GM18498 (cell line): Measurements from ENCODE around the gene ZBTB39.
"Not testable (repeated sequence)": the region's sequence is repeated elsewhere in the genome, so short reads cannot be mapped to it uniquely, and the experiment has no call there.

Experiments used
- ATAC-seq: cut with Tn5 transposase; IDR thresholded peaks from one replicate; pipeline ENCODE4 v1.9.1; 2021; ENCODE audit warnings: mild to moderate bottlenecking, moderate library complexity; ENCODE audit not compliant: unreplicated experiment

The ZBTB39 gene

DNA sequence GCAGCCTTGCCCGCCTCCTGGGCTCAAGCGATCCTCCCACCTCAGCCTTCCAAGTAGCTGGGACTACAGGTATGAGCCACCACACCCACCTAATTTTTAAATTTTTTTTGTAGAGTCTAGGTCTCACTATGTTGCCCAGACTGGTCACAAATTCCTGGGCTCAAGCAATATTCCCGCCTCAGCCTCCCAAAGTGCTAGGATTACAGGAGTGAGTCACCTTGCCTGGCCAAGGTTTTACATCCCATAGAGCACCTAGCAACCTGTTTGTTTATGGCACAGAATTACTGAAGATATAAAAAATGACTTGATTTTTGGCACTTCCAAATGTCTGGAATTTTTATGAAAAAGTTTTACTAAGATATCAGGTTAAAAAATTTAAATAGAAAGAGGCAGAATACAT lies 27.1 kb upstream of the ZBTB39 start:
- ATAC-seq, result no peak

DNA sequence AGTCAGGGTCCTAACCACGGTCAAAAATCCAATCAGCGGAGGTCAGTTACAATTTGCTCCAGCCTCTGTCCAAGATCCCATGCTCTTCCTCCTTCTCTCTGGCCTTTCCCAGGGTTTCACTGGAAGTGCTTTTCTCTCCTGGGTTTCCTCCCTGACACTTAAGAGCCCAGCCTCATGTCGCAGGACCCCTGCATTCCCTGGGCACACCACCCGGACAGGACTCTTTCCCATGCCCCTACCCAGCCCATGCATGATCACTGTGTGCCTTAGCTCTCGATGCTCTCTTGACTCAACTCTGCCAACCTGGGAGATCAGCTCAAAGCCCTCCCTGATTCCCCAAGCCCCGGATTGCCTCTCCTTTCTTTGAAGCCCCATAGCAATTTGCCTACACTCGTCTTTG lies 25.4 kb upstream of the ZBTB39 start:
- no peak for ATAC-seq

DNA sequence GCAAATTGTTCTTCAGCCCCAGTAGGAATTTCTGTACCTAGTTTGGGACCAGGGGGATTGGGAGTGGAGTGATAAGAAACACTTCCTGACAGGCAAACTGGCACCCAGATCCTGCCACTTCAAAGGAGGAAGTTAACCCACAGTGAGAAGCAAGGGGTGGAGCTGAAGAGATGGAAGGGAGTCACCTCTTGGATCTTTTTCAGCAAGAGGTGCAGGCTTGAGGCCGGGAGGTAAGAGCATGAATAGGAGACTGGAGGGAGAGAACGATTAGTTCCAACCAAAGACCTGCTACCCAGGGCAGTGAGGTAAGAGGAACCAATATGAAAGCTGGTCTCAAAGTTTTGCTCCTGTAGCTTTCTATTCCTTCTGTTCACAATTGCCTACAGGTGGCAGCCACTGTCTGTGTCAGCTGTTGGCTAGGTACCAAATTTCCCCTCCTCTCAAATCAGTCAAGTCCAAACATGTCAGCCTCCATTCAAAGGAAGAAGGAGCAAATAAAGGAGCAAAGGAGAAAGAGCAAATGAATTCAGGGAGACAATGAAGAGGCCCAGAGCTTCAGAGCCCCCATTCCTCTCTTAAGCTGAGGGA lies 24.9 kb upstream of the ZBTB39 start:
- peak; percentile 68 for ATAC-seq

DNA sequence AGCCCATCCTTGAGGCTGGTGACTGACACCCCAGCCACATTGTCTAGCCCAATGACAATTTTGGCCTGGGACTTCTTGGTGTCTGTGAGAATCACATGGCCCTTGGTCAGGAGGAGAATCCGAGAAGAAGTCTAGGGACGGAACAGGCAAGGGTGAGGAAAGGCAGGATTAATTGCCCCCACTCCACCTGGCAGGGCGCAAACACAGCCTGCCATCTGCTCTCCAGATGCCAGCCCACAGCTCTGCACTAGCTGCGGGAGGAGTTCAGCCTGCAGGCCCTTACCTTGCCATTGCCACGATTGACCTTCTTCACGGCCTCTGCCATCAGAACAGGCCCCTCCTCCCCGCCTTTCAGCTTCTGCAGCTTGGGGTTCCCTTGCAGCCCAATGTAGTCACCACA lies 23.1 kb upstream of the ZBTB39 start:
- no peak for ATAC-seq

DNA sequence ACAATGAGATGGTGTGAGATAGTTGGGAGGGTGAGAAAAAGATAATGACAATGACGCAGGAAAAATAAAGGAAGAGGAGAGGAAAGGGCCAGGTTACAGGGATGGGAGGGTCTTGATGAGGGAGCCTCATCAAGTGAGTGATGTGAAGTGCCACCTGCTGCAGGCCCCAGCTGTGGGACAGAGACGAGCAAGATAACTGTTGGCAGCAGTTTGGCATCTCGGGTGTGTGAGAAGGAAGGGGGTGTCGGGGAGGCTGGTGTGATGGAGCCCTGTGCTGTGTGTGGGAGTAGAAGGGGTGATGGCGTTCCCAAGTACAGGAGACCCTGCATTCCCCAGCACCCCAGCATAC lies 21.4 kb upstream of the ZBTB39 start:
- no peak for ATAC-seq

DNA sequence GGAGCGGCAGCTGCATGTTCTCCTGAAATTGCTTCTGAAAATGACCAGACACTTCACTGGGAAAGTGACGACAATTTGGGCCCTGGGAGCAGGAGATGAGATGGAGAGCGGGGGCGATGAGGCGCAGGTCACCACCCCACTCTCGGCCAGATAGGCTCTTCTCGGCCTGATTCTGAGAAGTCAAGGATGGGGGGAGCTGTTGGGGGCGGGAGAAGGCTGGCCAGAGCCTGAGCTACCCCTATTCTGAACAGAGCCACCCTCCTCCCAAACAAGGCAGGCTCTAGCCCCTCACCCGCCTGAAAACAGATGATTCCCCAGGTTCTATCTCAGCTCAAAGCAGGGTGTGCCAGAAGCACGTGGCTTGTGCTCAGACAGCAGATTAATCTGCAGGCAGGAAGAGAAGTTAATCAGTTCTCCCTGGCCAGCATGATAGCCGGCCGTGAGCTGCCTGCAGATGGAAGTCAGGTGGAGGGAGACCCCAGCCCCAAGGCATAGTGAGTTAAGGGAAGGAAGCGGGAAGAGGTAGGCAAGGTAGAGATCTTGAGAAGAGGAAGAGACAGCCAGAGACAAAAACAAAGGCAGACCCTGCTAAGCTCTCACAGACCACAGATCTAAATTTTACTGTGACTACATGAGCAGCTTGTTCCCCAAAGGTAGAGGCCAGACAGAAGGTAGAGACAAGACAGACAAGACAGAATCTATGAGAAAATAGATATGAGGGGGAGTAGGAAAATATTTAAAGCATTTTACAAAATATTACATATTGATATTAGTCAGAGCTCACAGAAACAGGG lies 20.9 kb upstream of the ZBTB39 start:
- ATAC-seq, result no peak

DNA sequence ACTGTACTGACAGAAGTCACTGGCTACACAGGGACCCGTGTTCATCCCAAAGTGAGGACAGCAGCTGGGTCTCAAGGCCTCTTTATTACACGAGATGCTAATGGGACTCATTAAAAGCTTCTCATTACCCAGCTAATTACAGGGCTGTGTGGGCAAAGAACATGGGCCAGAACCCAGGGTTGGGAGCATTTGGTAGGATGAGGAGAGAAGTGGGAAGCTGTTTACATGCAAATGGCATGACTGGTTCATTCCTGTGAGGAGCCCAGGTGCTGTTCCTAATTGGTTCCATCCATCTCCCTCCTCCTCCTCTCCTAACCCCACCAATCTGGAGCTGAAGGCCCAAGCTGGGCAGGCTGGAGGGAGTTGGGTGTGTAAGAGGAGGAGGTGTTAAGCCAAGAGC lies 18.9 kb upstream of the ZBTB39 start:
- ATAC-seq, result no peak

DNA sequence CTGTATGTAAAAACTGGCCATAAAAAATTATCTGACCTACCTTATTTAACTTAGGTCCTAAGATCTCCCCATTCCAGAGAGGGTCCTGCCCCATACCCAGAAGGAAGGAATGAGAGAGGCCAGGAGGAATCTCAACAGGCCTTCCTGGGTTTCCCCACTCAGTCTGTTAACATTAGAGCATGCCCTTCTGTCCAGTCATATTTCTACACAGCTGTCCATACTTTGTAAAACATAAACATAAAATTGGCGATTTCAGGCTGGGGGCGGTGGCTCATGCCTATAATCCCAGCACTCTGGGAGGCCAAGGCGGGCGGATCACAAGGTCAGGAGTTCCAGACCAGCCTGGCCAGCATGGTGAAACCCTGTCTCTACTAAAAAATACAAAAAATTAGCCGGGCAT lies 16.0 kb upstream of the ZBTB39 start:
- not testable (repeated sequence) for ATAC-seq

DNA sequence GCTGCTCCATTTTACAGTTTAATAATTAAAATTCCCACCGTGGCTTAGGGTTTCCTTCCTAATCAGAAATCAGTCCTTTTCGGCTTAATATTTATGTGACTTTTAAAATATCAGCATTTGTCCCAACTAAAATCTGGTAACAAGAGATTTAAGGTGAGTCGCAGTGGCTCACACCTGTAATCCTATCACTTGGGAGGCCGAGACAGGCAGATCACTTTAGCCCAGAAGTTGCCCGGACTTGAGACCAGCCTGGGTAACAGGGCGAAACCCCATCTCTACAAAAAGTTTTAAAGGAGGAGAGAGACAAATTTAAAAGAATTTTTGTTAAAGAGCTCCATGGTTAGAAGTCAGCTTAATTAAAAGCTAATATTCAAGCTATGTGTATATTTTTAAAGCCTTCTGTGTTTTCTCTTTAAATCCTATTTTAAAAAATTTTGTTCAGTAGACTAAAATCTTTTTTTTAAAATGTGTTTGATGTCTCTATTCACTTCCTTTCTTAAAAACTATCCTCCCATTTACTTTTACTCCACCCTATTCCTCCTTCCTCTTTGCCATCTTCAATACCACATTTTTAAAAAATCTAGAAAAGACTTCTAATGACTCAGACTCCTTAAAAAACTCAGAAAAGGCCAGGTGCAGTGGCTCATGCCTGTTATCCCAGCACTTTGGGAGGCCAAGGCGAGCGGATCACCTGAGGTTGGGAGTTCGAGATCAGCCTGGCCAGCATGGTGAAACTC lies 13.8 kb upstream of the ZBTB39 start:
- ATAC-seq, result no peak

DNA sequence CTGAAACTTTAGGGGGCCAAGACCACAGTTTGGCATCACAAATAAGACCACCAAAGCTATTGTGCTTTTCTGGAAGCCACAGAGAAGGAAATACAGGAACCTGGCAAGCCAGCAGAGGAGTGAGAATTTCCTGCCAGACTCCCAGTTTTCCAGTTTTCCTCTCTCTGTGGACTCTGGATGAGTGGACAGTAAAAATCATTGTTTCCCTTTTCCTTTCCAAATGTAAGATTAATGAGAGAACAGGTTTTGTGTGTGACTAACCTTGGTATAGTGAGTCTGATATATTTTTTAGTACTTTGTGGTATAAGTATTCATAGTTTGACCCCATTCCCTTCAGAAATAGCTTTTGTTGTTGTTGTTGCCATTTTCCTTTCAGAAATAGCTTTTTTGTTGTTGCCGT lies 12.6 kb upstream of the ZBTB39 start:
- ATAC-seq, result no peak

DNA sequence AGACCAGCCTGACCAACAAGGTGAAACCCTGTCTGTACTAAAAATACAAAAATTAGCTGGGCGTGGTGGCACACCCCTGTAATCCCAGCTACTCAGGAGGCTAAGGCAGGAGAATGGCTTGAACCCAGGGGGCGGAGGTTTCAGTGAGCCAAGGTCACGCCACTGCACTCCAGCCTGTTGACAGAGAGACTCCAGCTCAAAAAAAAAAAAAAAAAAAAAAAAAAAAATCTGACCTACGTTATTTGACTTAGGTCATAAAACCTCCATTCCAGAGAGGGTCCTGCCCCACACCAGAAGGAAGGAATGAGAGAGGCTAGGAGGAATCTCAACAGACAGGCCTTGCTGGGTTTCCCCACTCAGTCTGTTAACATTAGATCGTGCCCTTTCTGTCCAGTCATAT lies 12.0 kb upstream of the ZBTB39 start:
- ATAC-seq, result not testable (repeated sequence)

DNA sequence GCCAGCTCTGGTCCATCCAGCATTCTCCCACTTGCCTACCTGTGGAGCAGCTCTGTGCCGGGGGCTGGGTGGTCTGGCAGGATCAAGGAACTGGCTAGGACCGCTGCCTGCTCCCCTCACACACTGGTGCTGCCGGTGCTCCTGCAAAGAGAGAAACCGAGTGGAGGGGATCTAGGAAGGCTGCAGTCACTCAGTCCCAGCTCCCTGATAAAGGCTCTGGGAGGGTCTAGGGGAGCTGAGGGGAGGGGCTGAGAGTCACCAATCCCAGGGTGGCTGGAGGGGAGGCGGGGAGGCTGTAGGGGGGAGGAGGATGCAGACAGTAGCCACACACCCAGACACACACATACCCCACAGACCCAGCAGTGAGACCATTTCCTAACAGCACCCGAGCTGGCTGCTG lies 10.0 kb upstream of the ZBTB39 start, which contains the start of gene TAC3:
TSS of gene TAC3 (minus strand) at position 182 of the 400 bp plus-strand sequence. CDS start 732 bp downstream, outside the sequence.
- no peak for ATAC-seq

DNA sequence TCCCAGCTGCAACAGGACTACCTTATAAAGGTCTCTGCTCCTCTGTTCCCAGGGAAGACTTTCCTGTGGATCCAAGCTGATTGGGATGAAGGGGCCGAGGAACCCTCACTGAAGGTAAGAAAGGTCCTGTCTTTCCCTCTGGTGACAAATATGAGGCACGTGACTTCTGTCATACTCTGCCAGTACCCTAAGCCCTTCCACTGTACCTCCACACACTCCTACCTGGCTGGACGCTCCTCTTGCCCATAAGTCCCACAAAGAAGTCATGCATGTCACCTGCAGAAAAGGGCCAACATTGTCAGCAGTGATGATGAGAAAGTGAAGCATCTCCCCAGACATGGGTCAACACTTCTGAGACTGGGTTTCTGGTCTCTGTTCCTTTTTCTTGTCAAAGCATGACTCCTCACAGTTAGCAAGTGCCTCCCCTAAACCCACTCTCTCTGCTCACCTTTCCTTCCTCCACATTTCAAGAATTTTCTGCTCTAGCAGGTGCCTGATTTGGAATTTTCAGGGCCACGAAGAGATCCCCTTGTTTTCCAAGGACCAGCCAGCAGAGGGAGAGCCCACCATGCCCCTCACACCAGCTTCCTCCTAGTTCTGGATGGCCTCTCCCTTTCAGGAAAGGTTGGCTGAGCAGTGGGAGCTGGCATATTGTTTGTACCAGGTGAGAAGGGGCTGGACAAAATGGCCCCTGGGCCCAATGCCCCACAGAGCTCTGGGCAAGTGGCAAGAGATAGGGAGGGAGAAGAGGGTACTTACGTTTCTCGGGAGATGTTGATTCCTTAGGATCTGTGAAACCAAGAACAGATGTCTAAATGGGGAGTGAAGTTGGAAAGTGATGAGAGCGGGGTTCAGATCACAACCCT lies 6.5 kb upstream of the ZBTB39 start:
- peak; percentile 79 for ATAC-seq

DNA sequence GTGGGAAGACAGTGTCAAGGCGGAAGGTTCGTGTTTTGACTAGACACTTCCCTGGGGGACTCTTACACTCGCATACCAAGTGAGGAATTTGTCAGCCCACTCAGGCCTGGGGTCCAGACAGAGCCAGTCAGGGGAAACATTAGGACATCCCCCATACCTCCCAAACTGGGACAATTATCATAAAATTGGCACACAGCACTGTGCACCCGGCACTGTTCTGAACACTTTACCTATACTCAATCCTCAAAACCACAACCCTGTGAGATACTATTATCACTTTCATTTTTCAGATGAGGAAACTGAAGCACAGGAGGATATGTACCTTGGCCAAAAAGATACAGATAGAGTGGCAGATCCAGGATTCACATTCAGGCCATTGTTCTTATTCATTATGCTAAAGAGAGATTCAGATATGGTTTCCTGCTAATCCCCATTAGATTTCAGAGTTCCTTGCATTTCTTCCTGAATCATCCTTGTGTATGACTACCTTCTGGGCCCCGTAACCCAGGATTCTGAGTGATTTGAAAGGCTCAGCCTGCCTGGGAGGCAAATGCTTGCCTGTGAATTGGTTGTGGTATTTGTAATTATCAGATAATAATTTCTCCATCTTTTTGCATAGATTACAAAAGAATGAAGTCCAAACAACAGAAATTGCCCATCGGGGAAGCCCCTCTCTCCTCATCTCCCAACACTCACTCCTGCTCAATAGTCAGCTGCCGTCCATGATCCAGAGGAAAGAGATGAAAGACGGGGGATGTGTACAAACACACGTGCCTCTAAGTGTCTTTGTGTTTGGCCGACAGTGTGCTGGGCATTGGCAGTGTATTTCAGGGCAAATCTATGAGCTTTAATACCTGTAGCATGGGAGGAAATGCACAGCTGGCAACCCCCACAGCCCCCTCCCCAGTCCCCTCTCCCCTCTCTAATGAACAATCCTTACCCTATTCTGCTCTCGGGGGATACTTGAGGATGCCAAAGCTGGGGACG lies 5.4 kb upstream of the ZBTB39 start:
- ATAC-seq, result no peak

DNA sequence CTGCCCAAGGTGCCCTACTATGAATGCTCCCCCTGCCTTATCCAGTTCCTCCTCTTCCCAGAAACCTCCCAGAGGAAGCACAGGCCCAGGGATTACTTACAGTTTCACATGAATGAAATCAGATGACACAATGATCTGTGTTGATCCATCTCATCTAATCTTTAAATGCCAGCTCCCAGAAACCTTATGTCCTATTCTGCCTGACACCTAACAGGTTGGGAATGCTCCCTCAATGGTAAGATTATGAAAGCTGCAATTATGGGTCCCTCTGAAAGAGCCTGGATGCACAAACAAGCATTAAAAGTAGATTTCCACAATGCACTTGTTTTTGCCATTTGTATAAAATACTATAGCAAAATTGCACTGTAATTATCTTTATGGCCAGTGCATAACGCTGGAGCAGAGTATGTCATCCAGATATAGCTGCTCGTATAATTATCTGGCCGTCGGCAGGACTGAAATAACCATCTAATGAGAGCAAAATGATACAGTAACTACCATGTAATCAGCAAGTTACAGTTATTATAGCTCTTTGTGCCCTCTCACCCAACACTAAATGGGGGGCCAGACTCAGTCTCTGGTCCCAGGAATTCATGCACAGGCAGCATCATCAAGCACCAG lies 4.4 kb upstream of the ZBTB39 start:
- no peak for ATAC-seq

DNA sequence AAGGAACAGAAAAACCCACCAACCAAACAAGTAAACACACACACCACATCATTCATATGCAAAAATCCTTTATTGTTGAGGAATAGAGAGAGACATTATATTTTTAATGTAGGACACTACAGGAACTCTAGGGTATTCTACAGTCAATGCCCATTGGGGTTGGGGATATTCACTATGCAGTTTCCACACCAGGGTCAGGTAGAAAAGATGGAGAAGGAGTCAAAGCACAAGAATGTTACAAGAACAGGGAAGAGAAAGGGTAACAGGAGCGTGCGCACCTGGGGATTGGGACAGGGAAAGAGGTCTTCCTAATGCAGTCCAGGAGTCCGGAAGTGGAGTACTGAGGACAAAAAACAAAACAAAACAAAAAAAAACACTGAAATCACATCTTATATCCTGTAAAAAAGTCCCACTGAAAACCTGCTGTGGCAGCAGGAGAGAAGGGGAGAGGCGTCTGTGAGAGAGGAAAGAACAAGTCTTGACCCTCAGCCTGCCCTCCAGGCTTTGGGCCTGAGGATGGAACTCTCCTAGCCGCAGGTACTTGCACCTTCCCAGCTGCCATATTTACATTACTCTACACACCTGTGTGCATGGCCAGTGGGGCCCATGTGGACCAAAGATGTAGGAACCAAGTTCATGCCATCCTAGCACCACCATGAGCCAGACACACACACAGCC lies 3.7 kb upstream of the ZBTB39 start:
- no peak for ATAC-seq

DNA sequence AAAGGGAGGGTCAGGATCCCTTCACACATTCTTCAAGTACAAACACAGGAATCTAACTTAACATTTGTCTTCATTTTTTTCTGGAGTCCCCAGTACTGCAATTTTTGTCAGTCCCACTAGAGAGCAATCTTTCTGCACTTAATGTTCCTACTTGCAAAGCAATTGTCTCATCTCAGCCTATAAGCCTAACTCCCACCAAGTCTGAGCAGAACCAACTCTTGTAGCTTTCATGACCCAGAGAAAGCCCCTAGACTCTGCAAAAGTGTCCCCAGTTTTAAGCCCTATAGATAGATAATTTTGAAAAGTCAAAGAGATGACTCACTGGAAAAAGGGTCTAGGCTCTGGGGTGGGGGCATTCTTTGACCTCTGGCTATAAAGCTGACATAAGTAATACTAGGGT lies 1.8 kb upstream of the ZBTB39 start:
- no peak for ATAC-seq

DNA sequence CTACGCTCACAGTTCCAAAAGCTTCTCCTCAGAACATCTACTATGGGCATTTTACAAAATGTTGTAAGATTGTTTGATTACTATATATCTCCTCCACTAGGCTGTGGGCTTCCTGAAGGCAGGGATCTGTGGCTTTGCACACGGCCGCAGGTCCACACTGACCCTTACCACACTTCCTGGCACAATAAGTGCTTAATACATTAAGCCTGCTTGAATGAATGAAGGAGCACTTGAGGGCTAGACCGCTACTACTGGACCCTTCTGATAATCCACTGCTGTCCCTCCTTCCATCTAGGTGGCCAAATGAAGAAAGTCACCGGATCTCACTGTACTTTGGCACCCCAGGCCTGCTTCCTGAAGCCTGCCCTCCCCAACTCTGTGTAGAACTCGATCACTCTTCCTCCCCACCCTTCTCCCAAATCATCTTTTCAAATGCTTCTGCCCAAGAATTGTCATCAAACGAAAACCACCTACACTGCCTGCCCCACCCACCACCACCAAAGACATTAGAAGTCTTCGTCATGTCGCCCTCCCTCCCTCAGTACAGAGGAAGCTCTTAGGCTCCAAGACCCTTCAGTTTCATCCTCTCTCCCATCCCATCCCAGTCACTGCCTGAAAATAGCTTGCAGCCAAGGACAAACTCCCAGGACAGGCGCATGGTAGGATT lies 596 bp upstream of the ZBTB39 start:
- no peak for ATAC-seq
